ENCODE results near the gene MAD2L1BP.

GRCh38 chr6:43629104-43629504 is 6.5 kb upstream of the MAD2L1BP start, which contains the start of gene GTPBP2:
- no peak for TF ChIP-seq POLR2A (IDR thresholded peaks at IDR 0.05; ENCODE audit: low read length)
- no peak for TF ChIP-seq GATA1 (IDR thresholded peaks at IDR 0.05; ENCODE audit: low read depth, low read length)

All from erythroblast (primary cell).